ENCODE measurements around the gene KPNA3. TPM values are rescaled to one million over a fixed set of nuclear protein-coding genes. Genes with fewer than 3 reads are reported as not detected.

KPNA3 gene
- polyA plus RNA-seq, 1 donor from 2014 or later: 41.7 TPM

DNA sequence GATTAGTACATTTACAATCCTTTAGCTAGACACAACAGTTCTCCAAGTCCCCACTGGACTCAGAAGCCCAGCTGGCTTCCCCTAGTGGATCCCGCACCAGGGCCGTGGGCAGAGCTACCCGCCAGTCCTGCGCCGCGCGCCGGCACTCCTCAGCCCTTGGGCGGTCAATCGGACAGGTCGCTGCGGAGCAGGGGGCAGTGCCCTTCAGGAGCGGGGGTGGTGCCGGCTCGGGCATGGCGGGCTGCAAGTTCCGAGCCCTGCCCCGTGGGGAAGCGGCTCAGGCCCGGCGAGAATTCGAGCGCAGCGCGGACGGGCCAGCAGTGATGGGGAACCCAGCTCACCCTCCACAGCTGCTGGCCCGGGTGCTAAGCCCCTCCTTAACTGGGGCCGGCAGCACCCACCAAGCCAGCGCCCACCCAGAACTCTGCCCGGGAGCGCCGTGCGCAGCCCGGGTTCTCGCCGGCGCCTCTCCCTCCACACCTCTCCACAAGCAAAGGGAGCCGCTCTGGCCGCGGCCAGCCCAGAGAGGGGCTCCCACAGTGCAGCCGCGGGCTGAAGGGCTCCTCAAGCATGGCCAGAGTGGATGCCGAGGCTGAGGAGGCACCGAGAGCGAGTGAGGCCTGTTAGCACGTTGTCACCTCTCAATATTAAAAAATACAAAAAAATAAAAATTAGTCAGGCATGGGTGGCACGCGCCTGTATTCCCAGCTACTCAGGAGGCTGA is 114.1 kb downstream of the KPNA3 start:
- Histone ChIP-seq H4K20me1 (ENCODE audit: insufficient read depth) (no peaks in the 10 kb centered on the region), H3F3A (ENCODE audit: insufficient read depth, low read length, poor library complexity, severe bottlenecking) (no peaks in the 10 kb centered on the region), H3K27me3 (ENCODE audit: insufficient read depth, low read depth, low read length) (no peaks in the 10 kb centered on the region), H3K9me3 (ENCODE audit: low read length) (no peaks in the 10 kb centered on the region), H3K4me2 (ENCODE audit: low read length) (no peak overlapping the region), H3K36me3 (ENCODE audit: insufficient read depth, low read length) (no peaks in the 10 kb centered on the region), H3K4me3 (ENCODE audit: low read length) (no peak overlapping the region), H2AFZ (ENCODE audit: low read depth, low read length) (no peak overlapping the region), H3K9me2 (ENCODE audit: insufficient read depth, low read length) (no peaks in the 10 kb centered on the region), H3K27ac (ENCODE audit: low read length) (no peak overlapping the region), H3K79me2 (replicated peaks; ENCODE audit: insufficient read depth, low read length) (no peaks in the 10 kb centered on the region), H3K9ac (ENCODE audit: low read length) (no peak overlapping the region)
- TF ChIP-seq TAF1 (IDR thresholded peaks at IDR 0.05; ENCODE audit: low read depth): no peak

GRCh38 chr13:49676581-49677298 is 115.7 kb downstream of the KPNA3 start:
- H3K4me3 ChIP-seq (ENCODE audit: low read length): no peak overlapping the region
- H3K27ac ChIP-seq (ENCODE audit: low read length): no peak overlapping the region
- H3F3A ChIP-seq (ENCODE audit: insufficient read depth, low read length, poor library complexity, severe bottlenecking): no peaks in the 10 kb centered on the region
- TF ChIP-seq EZH2 (IDR thresholded peaks at IDR 0.05; ENCODE audit: borderline replicate concordance, insufficient read depth, low read length, poor library complexity, severe bottlenecking): no peak
- no peak for TF ChIP-seq TAF1 (IDR thresholded peaks at IDR 0.05; ENCODE audit: low read depth)
- TF ChIP-seq RAD21 (conservative IDR thresholded peaks at IDR 0.05): no peak
- TF ChIP-seq, protein P1, sequence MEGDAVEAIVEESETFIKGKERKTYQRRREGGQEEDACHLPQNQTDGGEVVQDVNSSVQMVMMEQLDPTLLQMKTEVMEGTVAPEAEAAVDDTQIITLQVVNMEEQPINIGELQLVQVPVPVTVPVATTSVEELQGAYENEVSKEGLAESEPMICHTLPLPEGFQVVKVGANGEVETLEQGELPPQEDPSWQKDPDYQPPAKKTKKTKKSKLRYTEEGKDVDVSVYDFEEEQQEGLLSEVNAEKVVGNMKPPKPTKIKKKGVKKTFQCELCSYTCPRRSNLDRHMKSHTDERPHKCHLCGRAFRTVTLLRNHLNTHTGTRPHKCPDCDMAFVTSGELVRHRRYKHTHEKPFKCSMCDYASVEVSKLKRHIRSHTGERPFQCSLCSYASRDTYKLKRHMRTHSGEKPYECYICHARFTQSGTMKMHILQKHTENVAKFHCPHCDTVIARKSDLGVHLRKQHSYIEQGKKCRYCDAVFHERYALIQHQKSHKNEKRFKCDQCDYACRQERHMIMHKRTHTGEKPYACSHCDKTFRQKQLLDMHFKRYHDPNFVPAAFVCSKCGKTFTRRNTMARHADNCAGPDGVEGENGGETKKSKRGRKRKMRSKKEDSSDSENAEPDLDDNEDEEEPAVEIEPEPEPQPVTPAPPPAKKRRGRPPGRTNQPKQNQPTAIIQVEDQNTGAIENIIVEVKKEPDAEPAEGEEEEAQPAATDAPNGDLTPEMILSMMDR (IDR thresholded peaks at IDR 0.05; ENCODE audit: poor library complexity, severe bottlenecking): no peak
- no peak for TF ChIP-seq MXI1 (conservative IDR thresholded peaks at IDR 0.05; ENCODE audit: poor library complexity, severe bottlenecking)
- TF ChIP-seq POLR2AphosphoS5 (IDR thresholded peaks at IDR 0.05): no peak
- TF ChIP-seq EP300 (conservative IDR thresholded peaks at IDR 0.05; ENCODE audit: poor library complexity, severe bottlenecking): no peak
- TF ChIP-seq SMC3 (conservative IDR thresholded peaks at IDR 0.05; ENCODE audit: poor library complexity): no peak
- TF ChIP-seq, protein P2, sequence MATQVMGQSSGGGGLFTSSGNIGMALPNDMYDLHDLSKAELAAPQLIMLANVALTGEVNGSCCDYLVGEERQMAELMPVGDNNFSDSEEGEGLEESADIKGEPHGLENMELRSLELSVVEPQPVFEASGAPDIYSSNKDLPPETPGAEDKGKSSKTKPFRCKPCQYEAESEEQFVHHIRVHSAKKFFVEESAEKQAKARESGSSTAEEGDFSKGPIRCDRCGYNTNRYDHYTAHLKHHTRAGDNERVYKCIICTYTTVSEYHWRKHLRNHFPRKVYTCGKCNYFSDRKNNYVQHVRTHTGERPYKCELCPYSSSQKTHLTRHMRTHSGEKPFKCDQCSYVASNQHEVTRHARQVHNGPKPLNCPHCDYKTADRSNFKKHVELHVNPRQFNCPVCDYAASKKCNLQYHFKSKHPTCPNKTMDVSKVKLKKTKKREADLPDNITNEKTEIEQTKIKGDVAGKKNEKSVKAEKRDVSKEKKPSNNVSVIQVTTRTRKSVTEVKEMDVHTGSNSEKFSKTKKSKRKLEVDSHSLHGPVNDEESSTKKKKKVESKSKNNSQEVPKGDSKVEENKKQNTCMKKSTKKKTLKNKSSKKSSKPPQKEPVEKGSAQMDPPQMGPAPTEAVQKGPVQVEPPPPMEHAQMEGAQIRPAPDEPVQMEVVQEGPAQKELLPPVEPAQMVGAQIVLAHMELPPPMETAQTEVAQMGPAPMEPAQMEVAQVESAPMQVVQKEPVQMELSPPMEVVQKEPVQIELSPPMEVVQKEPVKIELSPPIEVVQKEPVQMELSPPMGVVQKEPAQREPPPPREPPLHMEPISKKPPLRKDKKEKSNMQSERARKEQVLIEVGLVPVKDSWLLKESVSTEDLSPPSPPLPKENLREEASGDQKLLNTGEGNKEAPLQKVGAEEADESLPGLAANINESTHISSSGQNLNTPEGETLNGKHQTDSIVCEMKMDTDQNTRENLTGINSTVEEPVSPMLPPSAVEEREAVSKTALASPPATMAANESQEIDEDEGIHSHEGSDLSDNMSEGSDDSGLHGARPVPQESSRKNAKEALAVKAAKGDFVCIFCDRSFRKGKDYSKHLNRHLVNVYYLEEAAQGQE (IDR thresholded peaks at IDR 0.05; ENCODE audit: borderline replicate concordance): no peak
- H4K20me1 ChIP-seq (ENCODE audit: insufficient read depth): no peaks in the 10 kb centered on the region
- H3K9me3 ChIP-seq (ENCODE audit: low read length): no peaks in the 10 kb centered on the region
- H3K27me3 ChIP-seq (ENCODE audit: insufficient read depth, low read depth, low read length): no peaks in the 10 kb centered on the region
- no peaks in the 10 kb centered on the region for H3K79me2 ChIP-seq (replicated peaks; ENCODE audit: insufficient read depth, low read length)
- H3K9me2 ChIP-seq (ENCODE audit: insufficient read depth, low read length): no peaks in the 10 kb centered on the region
- no peak overlapping the region for H2AFZ ChIP-seq (ENCODE audit: low read depth, low read length)
- H3K4me2 ChIP-seq (ENCODE audit: low read length): no peak overlapping the region
- no peak overlapping the region for H3K9ac ChIP-seq (ENCODE audit: low read length)
- no peaks in the 10 kb centered on the region for H3K36me3 ChIP-seq (ENCODE audit: insufficient read depth, low read length)
